GM15510 (cell line): Measurements from ENCODE around the gene BMPER.

ENCODE experiments used
- POLR2A ChIP-seq: IDR thresholded peaks from 3 replicates; pipeline ENCODE4 v1.6.1; 2011; ENCODE audit warnings: borderline replicate concordance; ENCODE audit not compliant: insufficient read length; ENCODE audit errors: extremely low read depth

BMPER gene

GRCh38 chr7:33904681-33905388 is 504 bp upstream of the BMPER start:
- TF ChIP-seq POLR2A, result no peak

GRCh38 chr7:33906697-33907096 is 1.4 kb downstream of the BMPER start:
- TF ChIP-seq POLR2A, result no peak

- no peak for TF ChIP-seq POLR2A
Observed at GRCh38 chr7:33907625-33908024, 2.3 kb downstream of the BMPER start.

GRCh38 chr7:33909318-33909717 is 4.0 kb downstream of the BMPER start:
- TF ChIP-seq POLR2A, result no peak

- TF ChIP-seq POLR2A, result no peak
Observed at GRCh38 chr7:33909755-33910154, 4.4 kb downstream of the BMPER start.

GRCh38 chr7:33910756-33911155 is 5.4 kb downstream of the BMPER start:
- TF ChIP-seq POLR2A, result no peak

GRCh38 chr7:33916357-33917081 is 11.2 kb downstream of the BMPER start:
- TF ChIP-seq POLR2A, result no peak

GRCh38 chr7:33917661-33918060 is 12.3 kb downstream of the BMPER start:
- no peak for TF ChIP-seq POLR2A

- no peak for TF ChIP-seq POLR2A
Observed at GRCh38 chr7:33918438-33919143, 13.3 kb downstream of the BMPER start.

GRCh38 chr7:33919449-33919848 is 14.1 kb downstream of the BMPER start:
- no peak for TF ChIP-seq POLR2A

- no peak for TF ChIP-seq POLR2A
Observed at GRCh38 chr7:33921216-33921938, 16.0 kb downstream of the BMPER start.

- TF ChIP-seq POLR2A, result no peak
Observed at GRCh38 chr7:33922820-33923219, 17.5 kb downstream of the BMPER start.

GRCh38 chr7:33923440-33924229 is 18.3 kb downstream of the BMPER start:
- TF ChIP-seq POLR2A, result no peak

GRCh38 chr7:33926535-33926934 is 21.2 kb downstream of the BMPER start:
- TF ChIP-seq POLR2A, result no peak
